Measurements from ENCODE around the gene URM1. TPM values are rescaled to one million over a fixed set of nuclear protein-coding genes. Genes with fewer than 3 reads are reported as not detected.
A peak's percentile ranks its signal among the peaks of the same experiment; 100 is the strongest.

Gene URM1
- total and polyA plus RNA-seq, 10 of the 15 experiments (the other 5 are each of a cell fraction or from before 2014, with no cell fraction given): 7.9 to 75.8 (median 63.7) TPM

DNA sequence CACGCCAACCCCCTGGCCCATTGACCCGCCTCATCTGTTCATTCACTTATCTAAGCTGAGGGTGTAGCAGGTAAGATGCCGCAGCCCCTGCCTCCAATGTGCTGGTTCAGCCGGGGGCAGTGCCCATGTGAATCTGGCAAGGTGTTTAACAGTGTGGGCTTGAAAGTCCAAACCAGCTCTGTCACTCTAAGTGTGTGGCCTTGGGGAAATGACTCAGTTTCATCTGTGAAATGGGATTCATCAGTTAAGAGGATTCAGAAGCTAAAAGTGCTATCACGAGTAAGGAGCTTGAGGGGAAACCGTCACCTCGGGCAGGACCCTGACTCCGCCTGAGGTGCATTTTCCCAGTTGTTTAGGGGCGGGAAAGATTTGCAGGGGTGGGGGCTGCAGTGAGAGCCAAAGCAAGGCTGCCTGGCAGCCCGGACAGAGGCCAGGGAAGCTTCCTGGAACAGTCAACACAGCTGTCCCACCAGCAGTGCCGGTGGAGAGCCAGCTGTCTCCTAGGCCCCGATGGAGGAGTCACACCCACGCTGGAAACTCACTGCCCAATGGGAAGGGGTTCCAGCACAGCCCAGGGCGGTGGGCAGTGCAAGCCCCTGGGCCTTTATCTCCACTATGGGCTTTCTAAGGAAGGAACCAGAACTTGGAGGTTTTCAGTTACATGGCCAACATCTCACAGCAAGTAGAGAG, 9.7 kb upstream of the URM1 start:
- BruUV-seq (replicated peaks): no TSS peak
- H3K4me2 ChIP-seq (ENCODE audit: control insufficient read depth, insufficient read depth): peak overlapping the region; percentile 79
- no peak for DNase-seq (ENCODE audit: low read depth, low spot score)
- H3K79me2 ChIP-seq (ENCODE audit: control insufficient read depth, insufficient read depth, low read length): no peaks in the 10 kb centered on the region
- H3K4me1 ChIP-seq (ENCODE audit: control insufficient read depth, insufficient read depth, low read length): peaks cover 7% of the 10 kb centered on the region
- CTCF ChIA-PET: interaction anchor here (0.6 to 4.4 kb wide), 32 partner anchors 10 to 781 kb away, joined by 3 to 61 read pairs (median 6); partner anchors contain the start of genes CERCAM, COQ4, TRUB2 and URM1
- TF ChIP-seq NRF1 (conservative IDR thresholded peaks at IDR 0.05; ENCODE audit: low read depth, low read length) (no peak), PML (IDR thresholded peaks at IDR 0.05; ENCODE audit: low read length) (no peak), ESRRA (IDR thresholded peaks at IDR 0.05; ENCODE audit: low read length) (no peak)
- TF ChIP-seq, protein P1, sequence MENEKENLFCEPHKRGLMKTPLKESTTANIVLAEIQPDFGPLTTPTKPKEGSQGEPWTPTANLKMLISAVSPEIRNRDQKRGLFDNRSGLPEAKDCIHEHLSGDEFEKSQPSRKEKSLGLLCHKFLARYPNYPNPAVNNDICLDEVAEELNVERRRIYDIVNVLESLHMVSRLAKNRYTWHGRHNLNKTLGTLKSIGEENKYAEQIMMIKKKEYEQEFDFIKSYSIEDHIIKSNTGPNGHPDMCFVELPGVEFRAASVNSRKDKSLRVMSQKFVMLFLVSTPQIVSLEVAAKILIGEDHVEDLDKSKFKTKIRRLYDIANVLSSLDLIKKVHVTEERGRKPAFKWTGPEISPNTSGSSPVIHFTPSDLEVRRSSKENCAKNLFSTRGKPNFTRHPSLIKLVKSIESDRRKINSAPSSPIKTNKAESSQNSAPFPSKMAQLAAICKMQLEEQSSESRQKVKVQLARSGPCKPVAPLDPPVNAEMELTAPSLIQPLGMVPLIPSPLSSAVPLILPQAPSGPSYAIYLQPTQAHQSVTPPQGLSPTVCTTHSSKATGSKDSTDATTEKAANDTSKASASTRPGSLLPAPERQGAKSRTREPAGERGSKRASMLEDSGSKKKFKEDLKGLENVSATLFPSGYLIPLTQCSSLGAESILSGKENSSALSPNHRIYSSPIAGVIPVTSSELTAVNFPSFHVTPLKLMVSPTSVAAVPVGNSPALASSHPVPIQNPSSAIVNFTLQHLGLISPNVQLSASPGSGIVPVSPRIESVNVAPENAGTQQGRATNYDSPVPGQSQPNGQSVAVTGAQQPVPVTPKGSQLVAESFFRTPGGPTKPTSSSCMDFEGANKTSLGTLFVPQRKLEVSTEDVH (IDR thresholded peaks at IDR 0.05; ENCODE audit: low read depth, partially characterized antibody): no peak
- FAIRE-seq: no peak
- in situ Hi-C loops (cut with MboI) (no loop called here), intact Hi-C loops (cut with micrococcal nuclease; ENCODE audit: unreplicated experiment) (loop anchor here (5.0 kb wide), 1 partner anchor 51 kb away; no protein-coding TSS in a partner anchor)
- H3K27me3 ChIP-seq (replicated peaks in 1 of 2; ENCODE audit: control insufficient read depth in 2 of 2, insufficient read depth in 2 of 2, low read length in 1 of 2): no peaks in the 10 kb centered on the region
- SMC1A ChIA-PET (ENCODE audit: uncharacterized antibody, unreplicated experiment): interaction anchor here (0.8 to 2.9 kb wide), 9 partner anchors 10 to 179 kb away, joined by 3 to 19 read pairs (median 4); partner anchors contain the start of gene URM1
- WGBS (ENCODE audit: insufficient coverage, insufficient replicate concordance, low lambda C conversion rate, missing lambda C conversion rate): 47% methylated on average over 13 of the region's 14 CpGs
- POLR2A ChIA-PET: interaction anchor here (0.6 to 1.3 kb wide), 4 partner anchors 10 to 296 kb away, joined by 3 to 8 read pairs (median 6); partner anchors contain the start of gene URM1
- RAD21 ChIA-PET (ENCODE audit: unreplicated experiment): interaction anchor here (0.6 to 3.7 kb wide), 16 partner anchors 10 to 567 kb away, joined by 3 to 18 read pairs (median 4); partner anchors contain the start of genes CERCAM, GLE1, ODF2 and URM1
- H3K9ac ChIP-seq (ENCODE audit: control insufficient read depth, insufficient read depth, low read length): 0 out of 2 replicates have a peak overlapping the region, but pooled peaks have one; percentile 41
- peak overlapping the region; percentile 59; the same call in 1 of the 2 replicates for H3K4me3 ChIP-seq
- no peak overlapping the region for H3K27ac ChIP-seq (ENCODE audit: control insufficient read depth, insufficient read depth)
- ATAC-seq: no peak
- H2AFZ ChIP-seq (ENCODE audit: control insufficient read depth, low read depth, low read length): peak overlapping the region; percentile 98
- H3K36me3 ChIP-seq (ENCODE audit: control insufficient read depth in 2 of 2, insufficient read depth in 2 of 2, low read length in 1 of 2): no peaks in the 10 kb centered on the region; a peak in 1 of 4 replicates
- no peaks in the 10 kb centered on the region for H4K20me1 ChIP-seq (ENCODE audit: control insufficient read depth, insufficient read depth)
- H3K9me3 ChIP-seq (replicated peaks; ENCODE audit: control insufficient read depth, insufficient read depth, low read length): no peaks in the 10 kb centered on the region

All from GM12878 (cell line).